Measurements from ENCODE around the gene ACD. TPM values are rescaled to one million over a fixed set of nuclear protein-coding genes. Genes with fewer than 3 reads are reported as not detected.

The ACD gene
- total RNA-seq, 1 donor from 2014 or later, result 16.6 TPM

- no peak for DNase-seq
Measured at GRCh38 chr16:67663877-67664222, 3.8 kb upstream of the ACD start.

GRCh38 chr16:67663151-67663876 is 3.3 kb upstream of the ACD start:
- intact Hi-C loops (cut with DNase I), result no loop called here
- H3K27me3 ChIP-seq (ENCODE audit: low read depth), result no peaks in the 10 kb centered on the region
- no peak overlapping the region for H3K4me3 ChIP-seq
- ATAC-seq (no peak), DNase-seq (no peak)
- H3K36me3 ChIP-seq, result peaks cover 17% of the 10 kb centered on the region
- H3K27ac ChIP-seq, result no peak overlapping the region
- peaks cover 48% of the 10 kb centered on the region for H3K4me1 ChIP-seq
- TF ChIP-seq, protein P1, sequence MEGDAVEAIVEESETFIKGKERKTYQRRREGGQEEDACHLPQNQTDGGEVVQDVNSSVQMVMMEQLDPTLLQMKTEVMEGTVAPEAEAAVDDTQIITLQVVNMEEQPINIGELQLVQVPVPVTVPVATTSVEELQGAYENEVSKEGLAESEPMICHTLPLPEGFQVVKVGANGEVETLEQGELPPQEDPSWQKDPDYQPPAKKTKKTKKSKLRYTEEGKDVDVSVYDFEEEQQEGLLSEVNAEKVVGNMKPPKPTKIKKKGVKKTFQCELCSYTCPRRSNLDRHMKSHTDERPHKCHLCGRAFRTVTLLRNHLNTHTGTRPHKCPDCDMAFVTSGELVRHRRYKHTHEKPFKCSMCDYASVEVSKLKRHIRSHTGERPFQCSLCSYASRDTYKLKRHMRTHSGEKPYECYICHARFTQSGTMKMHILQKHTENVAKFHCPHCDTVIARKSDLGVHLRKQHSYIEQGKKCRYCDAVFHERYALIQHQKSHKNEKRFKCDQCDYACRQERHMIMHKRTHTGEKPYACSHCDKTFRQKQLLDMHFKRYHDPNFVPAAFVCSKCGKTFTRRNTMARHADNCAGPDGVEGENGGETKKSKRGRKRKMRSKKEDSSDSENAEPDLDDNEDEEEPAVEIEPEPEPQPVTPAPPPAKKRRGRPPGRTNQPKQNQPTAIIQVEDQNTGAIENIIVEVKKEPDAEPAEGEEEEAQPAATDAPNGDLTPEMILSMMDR (IDR thresholded peaks at IDR 0.05), result no peak
- no peaks in the 10 kb centered on the region for H3K9me3 ChIP-seq

More at GRCh38 chr16:67663877-67664222, 3.8 kb upstream of the ACD start:
- Histone ChIP-seq H3K4me1 (peaks cover 51% of the 10 kb centered on the region), H3K4me3 (no peak overlapping the region), H3K9me3 (no peaks in the 10 kb centered on the region), H3K27me3 (ENCODE audit: low read depth) (no peaks in the 10 kb centered on the region), H3K27ac (no peak overlapping the region), H3K36me3 (peaks cover 17% of the 10 kb centered on the region)
- TF ChIP-seq, protein P1 (IDR thresholded peaks at IDR 0.05), result no peak
- no peak for ATAC-seq
- intact Hi-C loops (cut with DNase I), result no loop called here

GRCh38 chr16:67662653-67663010 is 2.6 kb upstream of the ACD start:
- no peaks in the 10 kb centered on the region for H3K9me3 ChIP-seq
- H3K36me3 ChIP-seq, result peaks cover 23% of the 10 kb centered on the region
- H3K27ac ChIP-seq, result no peak overlapping the region
- ATAC-seq (no peak), DNase-seq (no peak)
- H3K4me3 ChIP-seq, result no peak overlapping the region
- intact Hi-C loops (cut with DNase I), result no loop called here
- TF ChIP-seq, protein P1 (IDR thresholded peaks at IDR 0.05), result no peak
- peaks cover 42% of the 10 kb centered on the region for H3K4me1 ChIP-seq
- no peaks in the 10 kb centered on the region for H3K27me3 ChIP-seq (ENCODE audit: low read depth)

- intact Hi-C loops (cut with DNase I), result no loop called here
- H3K27ac ChIP-seq, result no peak overlapping the region
- ATAC-seq (no peak), DNase-seq (no peak)
- no peaks in the 10 kb centered on the region for H3K9me3 ChIP-seq
- peaks cover 29% of the 10 kb centered on the region for H3K36me3 ChIP-seq
- peaks cover 36% of the 10 kb centered on the region for H3K4me1 ChIP-seq
- no peak overlapping the region for H3K4me3 ChIP-seq
- TF ChIP-seq, protein P1 (IDR thresholded peaks at IDR 0.05), result no peak
- H3K27me3 ChIP-seq (ENCODE audit: low read depth), result no peaks in the 10 kb centered on the region
Measured at GRCh38 chr16:67661886-67662652, 2.0 kb upstream of the ACD start.

GRCh38 chr16:67661101-67661761 is 1.2 kb upstream of the ACD start:
- TF ChIP-seq, protein P1 (IDR thresholded peaks at IDR 0.05), result no peak
- no peak for ATAC-seq

More at GRCh38 chr16:67661101-67661761, 1.2 kb upstream of the ACD start:
- Histone ChIP-seq H3K4me3 (peak overlapping the region; percentile 92), H3K27ac (peak overlapping the region; percentile 94), H3K9me3 (no peaks in the 10 kb centered on the region), H3K27me3 (ENCODE audit: low read depth) (no peaks in the 10 kb centered on the region), H3K4me1 (peaks cover 31% of the 10 kb centered on the region), H3K36me3 (peaks cover 34% of the 10 kb centered on the region)
- DNase-seq, result no peak
- intact Hi-C loops (cut with DNase I), result no loop called here

Measured in lower lobe of right lung (tissue), 2 donors.